B cell (primary cell): ENCODE measurements around the gene KCNK1. TPM values are rescaled to one million over a fixed set of nuclear protein-coding genes. Genes with fewer than 3 reads are reported as not detected.

Source experiments
- ATAC-seq: fragments of 200-7000 bp; cut with Tn5 transposase; one replicate; pipeline ENCODE4 v1.10.0; 2021; ENCODE audit warnings: low read depth, mild to moderate bottlenecking, moderate number of reproducible peaks, moderate library complexity
- CTCF ChIA-PET: fragments of 350-600 bp; sonication (Branson Sonifier 250); formaldehyde crosslinking; loops from one replicate; lab custom pipeline; 2021; ENCODE audit warnings: antibody characterized with exemption, inconsistent platforms; lab: Charles Lee
- POLR2A ChIA-PET: fragments of 350-600 bp; sonication (Branson Sonifier 250); formaldehyde crosslinking; loops from one replicate; lab custom pipeline; 2021; ENCODE audit warnings: antibody characterized with exemption; lab: Charles Lee
- DNase-seq: peaks from one replicate; pipeline ENCODE4 v3.0.0; 2013
- H2AFZ ChIP-seq: 2 replicates; pipeline ENCODE4 v1.6.1; 2012; ENCODE audit warnings: mild to moderate bottlenecking, low read depth, low read length; ENCODE audit not compliant: insufficient read depth, poor library complexity, severe bottlenecking
- H3K27ac ChIP-seq, 2 donors: 1 replicate in 1 of 2; 2 replicates in 1 of 2; pipeline ENCODE4 v1.5.1; 2012 to 2013; ENCODE audit warnings: low read length in 2 of 2, mild to moderate bottlenecking in 2 of 2, moderate library complexity in 1 of 2
- H3K27me3 ChIP-seq, 4 experiments: fragments of 200-600 bp in 1 of 4; sonication (generic) in 1 of 4; replicated peaks in 1 of 4; 1 replicate in 2 of 4; 2 replicates in 2 of 4; pipeline versions ENCODE4 v1.6.1 to v1.7.0; 2013 to 2016; ENCODE audit warnings: low read length in 3 of 4, mild to moderate bottlenecking in 2 of 4, mixed read lengths in 1 of 4, moderate library complexity in 1 of 4; ENCODE audit not compliant: insufficient read depth in 4 of 4, control insufficient read depth in 3 of 4; ENCODE audit errors: control extremely low read depth in 1 of 4
- H3K36me3 ChIP-seq, 2 experiments: replicated peaks in 1 of 2; 1 replicate in 1 of 2; 2 replicates in 1 of 2; pipeline versions ENCODE4 v1.6.1 to v1.7.1; 2013; ENCODE audit warnings: low read length in 1 of 2; ENCODE audit not compliant: insufficient read depth in 2 of 2, control insufficient read depth in 1 of 2; ENCODE audit errors: control extremely low read depth in 1 of 2, extremely low read depth in 1 of 2
- H3K4me1 ChIP-seq, 2 donors: fragments of 200-600 bp in 1 of 2; sonication (generic) in 1 of 2; 1 replicate in 1 of 2; 2 replicates in 1 of 2; pipeline versions ENCODE4 v1.5.1 to v1.6.1; 2013 to 2017; ENCODE audit warnings: low read length in 2 of 2; ENCODE audit not compliant: control insufficient read depth in 2 of 2, insufficient read depth in 2 of 2
- H3K4me2 ChIP-seq: replicated peaks from 2 replicates; pipeline ENCODE3; 2012; ENCODE audit warnings: mild to moderate bottlenecking, low read depth, low read length; ENCODE audit not compliant: poor library complexity, severe bottlenecking
- H3K4me3 ChIP-seq, 5 experiments: fragments of 200-600 bp in 1 of 5; sonication (generic) in 1 of 5; 1 replicate in 3 of 5; 2 replicates in 2 of 5; pipeline versions ENCODE4 v1.5.1 to v1.7.0; 2011 to 2016; ENCODE audit warnings: low read length in 4 of 5, mild to moderate bottlenecking in 4 of 5, low read depth in 2 of 5, control low read depth in 1 of 5, moderate library complexity in 1 of 5; ENCODE audit not compliant: insufficient read depth in 1 of 5; ENCODE audit errors: control extremely low read depth in 1 of 5, extremely low read depth in 1 of 5
- H3K79me2 ChIP-seq: fragments of 200-600 bp; sonication (generic); one replicate; pipeline ENCODE4 v1.6.0; 2016; ENCODE audit warnings: low read length; ENCODE audit not compliant: control insufficient read depth, insufficient read depth
- H3K9ac ChIP-seq: fragments of 200-600 bp; sonication (generic); 2 replicates; pipeline ENCODE4 v1.6.1; 2017; ENCODE audit warnings: mild to moderate bottlenecking, low read length, moderate library complexity
- H3K9me3 ChIP-seq, 3 donors: one replicate each; pipeline versions ENCODE4 v1.6.1 to v1.7.1; 2013; ENCODE audit warnings: low read length in 2 of 3; ENCODE audit not compliant: control insufficient read depth in 2 of 3, insufficient read depth in 1 of 3; ENCODE audit errors: control extremely low read depth in 1 of 3
- H4K20me1 ChIP-seq: 2 replicates; pipeline ENCODE4 v1.6.0; 2012; ENCODE audit warnings: mild to moderate bottlenecking, low read length; ENCODE audit not compliant: insufficient read depth, control insufficient read depth, poor library complexity, severe bottlenecking
- H3K27ac Mint-ChIP-seq: one replicate; pipeline ENCODE4 v1.8.0; 2021; ENCODE audit warnings: mixed read lengths
- H3K27me3 Mint-ChIP-seq: one replicate; pipeline ENCODE4 v1.8.0; 2021; ENCODE audit warnings: mixed read lengths
- H3K4me1 Mint-ChIP-seq: one replicate; pipeline ENCODE4 v1.8.0; 2021; ENCODE audit warnings: mixed read lengths
- H3K4me3 Mint-ChIP-seq: one replicate; pipeline ENCODE4 v1.8.0; 2021; ENCODE audit warnings: mixed read lengths
- H3K9me3 Mint-ChIP-seq: one replicate; pipeline ENCODE4 v1.8.0; 2022; ENCODE audit warnings: mixed read lengths; ENCODE audit not compliant: insufficient read depth
- EZH2 ChIP-seq: IDR thresholded peaks from 2 replicates; pipeline ENCODE4 v1.6.1; 2012; ENCODE audit warnings: borderline replicate concordance, low read depth, mild to moderate bottlenecking, moderate library complexity, low read length; ENCODE audit not compliant: insufficient read depth, poor library complexity, severe bottlenecking
- WGBS: methylation state at CpG from one replicate; pipeline ENCODE4 v1.1.5; 2013; ENCODE audit warnings: missing lambda C conversion rate; ENCODE audit not compliant: insufficient coverage; 5-methylcytosine and 5-hydroxymethylcytosine counted together
- intact Hi-C: fragments of 100-400 bp; cut with micrococcal nuclease; formaldehyde crosslinking; loops from one replicate; pipeline ENCODE4 v1.10.0; 2022
- polyA plus RNA-seq: library from polyadenylated mRNA; depleted of rRNA; stranded (reverse); fragments of >200 nt; gene quantifications from 2 replicates; pipeline ENCODE4 v1.2.3, GENCODE V29; 2012
- total RNA-seq, 2 donors: library from RNA; stranded (reverse); fragments of 120-200 nt in 1 of 2; gene quantifications; 1 replicate in 1 of 2; 2 replicates in 1 of 2; pipeline versions ENCODE4 v1.2.3 to v1.2.4, GENCODE V29; 2013 to 2022
- TF ChIP-seq, protein P1 (sequence below): fragments of 200-600 bp; IDR thresholded peaks from one replicate; pipeline ENCODE4 v1.8.0; 2022; ENCODE audit warnings: antibody characterized with exemption, mild to moderate bottlenecking

The KCNK1 gene
- total and polyA plus RNA-seq, 2 donors (not counting 1 experiment from before 2014, with no cell fraction given) = not detected

DNA sequence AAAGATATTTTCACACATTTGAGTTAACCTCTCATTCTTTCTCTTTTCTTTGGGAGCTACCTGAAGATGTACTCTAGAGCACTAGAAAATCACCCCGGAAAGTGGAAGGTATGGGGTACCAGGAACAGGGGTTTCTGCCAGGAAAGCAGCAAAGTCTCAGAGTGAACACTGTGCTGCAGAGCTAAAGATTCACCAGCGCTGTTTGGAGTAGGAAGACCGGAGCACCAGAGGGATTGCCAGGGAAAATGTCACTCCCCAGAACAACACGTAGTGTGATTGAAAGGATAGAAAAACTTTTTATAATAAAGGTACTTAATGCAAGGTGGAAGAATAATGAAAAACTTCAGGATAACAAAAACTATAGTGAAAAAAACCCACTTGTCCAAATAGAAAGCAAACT is 26.7 kb upstream of the KCNK1 start:
- no peak overlapping the region for H3K27ac ChIP-seq
- H3K36me3 ChIP-seq = no peaks in the 10 kb centered on the region
- no peak overlapping the region for H3K9ac ChIP-seq
- no peak overlapping the region for H3K4me3 ChIP-seq
- no peak for DNase-seq
- 100% methylated on average over 1 of the region's 4 CpGs for WGBS
- H3K79me2 ChIP-seq = no peaks in the 10 kb centered on the region
- ChIA-PET POLR2A (no interaction called here), CTCF (no interaction called here)
- H3K27me3 Mint-ChIP-seq = peaks cover 17% of the 10 kb centered on the region
- TF ChIP-seq, protein P1, sequence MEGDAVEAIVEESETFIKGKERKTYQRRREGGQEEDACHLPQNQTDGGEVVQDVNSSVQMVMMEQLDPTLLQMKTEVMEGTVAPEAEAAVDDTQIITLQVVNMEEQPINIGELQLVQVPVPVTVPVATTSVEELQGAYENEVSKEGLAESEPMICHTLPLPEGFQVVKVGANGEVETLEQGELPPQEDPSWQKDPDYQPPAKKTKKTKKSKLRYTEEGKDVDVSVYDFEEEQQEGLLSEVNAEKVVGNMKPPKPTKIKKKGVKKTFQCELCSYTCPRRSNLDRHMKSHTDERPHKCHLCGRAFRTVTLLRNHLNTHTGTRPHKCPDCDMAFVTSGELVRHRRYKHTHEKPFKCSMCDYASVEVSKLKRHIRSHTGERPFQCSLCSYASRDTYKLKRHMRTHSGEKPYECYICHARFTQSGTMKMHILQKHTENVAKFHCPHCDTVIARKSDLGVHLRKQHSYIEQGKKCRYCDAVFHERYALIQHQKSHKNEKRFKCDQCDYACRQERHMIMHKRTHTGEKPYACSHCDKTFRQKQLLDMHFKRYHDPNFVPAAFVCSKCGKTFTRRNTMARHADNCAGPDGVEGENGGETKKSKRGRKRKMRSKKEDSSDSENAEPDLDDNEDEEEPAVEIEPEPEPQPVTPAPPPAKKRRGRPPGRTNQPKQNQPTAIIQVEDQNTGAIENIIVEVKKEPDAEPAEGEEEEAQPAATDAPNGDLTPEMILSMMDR = no peak
- TF ChIP-seq EZH2 = no peak
- no peaks in the 10 kb centered on the region for H3K4me1 Mint-ChIP-seq
- H2AFZ ChIP-seq = no peak overlapping the region
- H3K9me3 Mint-ChIP-seq = no peaks in the 10 kb centered on the region
- H3K27me3 ChIP-seq = peaks cover 0 to 4% (median 0%) of the 10 kb centered on the region in 4 experiments
- no peak overlapping the region for H3K4me3 Mint-ChIP-seq
- no peak overlapping the region for H3K4me2 ChIP-seq
- no peaks in the 10 kb centered on the region for H4K20me1 ChIP-seq
- no peak overlapping the region for H3K27ac Mint-ChIP-seq
- ATAC-seq = no peak
- no peaks in the 10 kb centered on the region for H3K4me1 ChIP-seq
- no peaks in the 10 kb centered on the region for H3K9me3 ChIP-seq
- intact Hi-C loops = no loop called here

DNA sequence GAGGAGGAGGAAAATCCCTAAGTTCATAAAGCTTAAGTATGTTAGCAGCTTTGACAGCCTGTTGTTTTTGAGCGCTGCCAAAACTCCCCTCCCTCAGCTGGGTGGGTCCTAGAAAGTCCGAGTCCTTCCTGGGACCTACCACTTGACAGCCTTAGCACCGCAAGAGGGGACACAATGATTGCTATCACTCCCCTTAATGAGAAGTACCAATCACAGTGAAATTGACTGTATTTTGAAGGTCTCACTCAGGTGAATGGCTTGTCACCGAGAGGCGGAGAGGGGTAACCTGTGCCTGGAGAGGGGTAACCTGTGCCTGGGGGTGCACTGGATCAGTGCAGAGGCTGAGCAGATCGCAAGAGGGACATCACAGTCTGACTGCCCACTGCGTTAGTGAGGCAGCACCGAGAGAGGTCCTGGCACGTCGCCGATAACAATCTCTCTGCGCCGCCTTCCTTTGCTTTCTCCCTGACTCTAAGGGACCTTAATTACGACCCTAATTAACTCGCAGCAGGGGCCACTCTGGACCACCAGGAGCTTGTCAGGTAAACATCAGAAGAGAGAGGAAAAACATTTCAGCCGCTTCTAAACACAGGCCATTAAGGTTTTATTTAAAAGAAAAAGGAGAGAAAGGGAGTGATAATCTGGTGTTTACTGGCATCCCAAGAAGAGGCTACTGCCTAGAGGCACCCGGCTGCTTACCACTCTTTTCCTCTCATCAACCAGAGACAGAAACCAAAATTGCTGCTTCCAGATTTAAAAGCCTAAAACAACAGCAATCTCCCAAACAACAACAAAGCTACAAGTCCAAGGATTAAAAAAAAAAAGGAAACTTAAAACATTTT is 25.7 kb upstream of the KCNK1 start:
- CTCF ChIA-PET = no interaction called here
- H3K4me3 Mint-ChIP-seq = no peak overlapping the region
- H3K27me3 Mint-ChIP-seq = peaks cover 20% of the 10 kb centered on the region
- Histone ChIP-seq H3K79me2 (no peaks in the 10 kb centered on the region), H3K4me1 (no peaks in the 10 kb centered on the region), H3K4me2 (no peak overlapping the region), H3K9me3 (no peaks in the 10 kb centered on the region), H4K20me1 (no peaks in the 10 kb centered on the region), H3K9ac (no peak overlapping the region), H3K36me3 (no peaks in the 10 kb centered on the region), H3K27ac (no peak overlapping the region), H2AFZ (peak overlapping the region; percentile 3), H3K4me3 (no peak overlapping the region), H3K27me3 (peaks cover 0 to 4% (median 0%) of the 10 kb centered on the region in 4 experiments)
- DNase-seq (no peak), ATAC-seq (no peak)
- intact Hi-C loops = no loop called here
- WGBS = 15% methylated on average over 13 of the region's 17 CpGs
- H3K4me1 Mint-ChIP-seq = no peaks in the 10 kb centered on the region
- TF ChIP-seq EZH2 = no peak
- TF ChIP-seq, protein P1 = no peak
- POLR2A ChIA-PET = no interaction called here
- no peak overlapping the region for H3K27ac Mint-ChIP-seq
- no peaks in the 10 kb centered on the region for H3K9me3 Mint-ChIP-seq
